Right lobe of liver (tissue), 4 donors: ENCODE results near the gene TLE2.

Source experiments
- CTCF ChIP-seq, 4 donors: fragments of 200-600 bp in 3 of 4; fragments of 450-650 bp in 1 of 4; IDR thresholded peaks; one replicate each; pipeline versions ENCODE4 v1.5.1 to v1.8.0; 2016 to 2022; ENCODE audit warnings: antibody characterized with exemption in 4 of 4, mild to moderate bottlenecking in 2 of 4
- POLR2A ChIP-seq: fragments of 450-650 bp; IDR thresholded peaks from one replicate; pipeline ENCODE4 v1.6.1; 2017; ENCODE audit warnings: antibody characterized with exemption, mild to moderate bottlenecking
- donor health status: DM: no; HTN: no; CAD: no.
- donor health status: DM: no; HTN: no; CAD: no.
- donor health status: DM: no; HTN: yes; CAD: no.

GRCh38 chr19:2963122-2963521, 66.0 kb downstream of the TLE2 start:
- no peak for TF ChIP-seq CTCF (IDR thresholded peaks at IDR 0.05)
- no peak for TF ChIP-seq POLR2A
